GM21825 (cell line): ENCODE measurements around the gene RRAGB.
"Not testable (repeated sequence)": the region's sequence is repeated elsewhere in the genome, so short reads cannot be mapped to it uniquely, and the experiment has no call there.

ENCODE experiments used
- ATAC-seq: cut with Tn5 transposase; IDR thresholded peaks from one replicate; pipeline ENCODE4 v1.9.1; 2021; ENCODE audit warnings: mild to moderate bottlenecking, moderate library complexity; ENCODE audit not compliant: unreplicated experiment

The RRAGB gene, protein sequence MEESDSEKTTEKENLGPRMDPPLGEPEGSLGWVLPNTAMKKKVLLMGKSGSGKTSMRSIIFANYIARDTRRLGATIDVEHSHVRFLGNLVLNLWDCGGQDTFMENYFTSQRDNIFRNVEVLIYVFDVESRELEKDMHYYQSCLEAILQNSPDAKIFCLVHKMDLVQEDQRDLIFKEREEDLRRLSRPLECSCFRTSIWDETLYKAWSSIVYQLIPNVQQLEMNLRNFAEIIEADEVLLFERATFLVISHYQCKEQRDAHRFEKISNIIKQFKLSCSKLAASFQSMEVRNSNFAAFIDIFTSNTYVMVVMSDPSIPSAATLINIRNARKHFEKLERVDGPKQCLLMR

DNA sequence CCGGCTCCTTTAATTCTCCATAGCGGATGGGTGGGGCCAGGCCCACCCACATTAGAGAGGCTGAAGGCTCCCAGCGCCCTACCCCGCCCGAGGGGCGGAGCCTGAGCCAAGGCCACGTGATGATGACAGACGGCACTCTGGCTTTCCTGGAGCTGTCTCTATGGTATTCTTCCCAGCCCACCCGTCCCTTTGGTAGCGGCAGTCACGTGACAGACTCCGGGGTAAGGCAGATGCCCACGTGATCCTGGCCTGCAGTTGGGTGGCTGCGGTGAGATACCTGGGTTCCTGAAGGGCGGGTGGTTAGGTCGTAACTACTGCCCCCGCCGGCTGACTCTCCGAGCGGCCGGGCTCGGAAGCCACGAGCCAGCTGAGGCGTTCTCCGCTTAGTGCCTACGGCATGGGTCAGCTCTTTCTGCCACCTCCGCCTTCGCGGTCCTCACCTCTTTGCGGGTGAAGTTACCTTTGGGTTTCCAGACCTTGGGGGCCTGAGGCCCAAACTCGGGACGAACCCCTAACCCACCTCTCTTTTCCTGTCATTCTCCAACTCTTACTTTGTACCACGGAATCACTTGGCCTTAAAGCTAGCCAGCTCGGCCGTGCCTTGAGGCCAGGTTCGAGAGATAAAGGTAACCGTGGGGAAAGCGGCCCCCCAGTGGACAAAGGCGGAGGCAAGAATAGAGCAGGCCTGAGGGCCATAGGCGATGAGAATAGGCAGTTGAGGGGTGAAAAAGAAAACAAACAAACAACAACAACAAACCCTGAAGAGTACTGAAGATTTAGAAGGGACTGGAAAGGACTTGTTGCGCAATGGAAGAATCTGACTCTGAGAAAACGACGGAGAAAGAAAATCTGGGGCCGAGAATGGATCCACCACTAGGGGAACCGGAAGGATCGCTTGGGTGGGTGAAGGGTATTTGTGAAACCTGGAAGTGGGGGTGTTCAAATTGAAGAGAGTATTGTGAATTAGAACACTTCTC, at the start of gene RRAGB:
RRAGB (plus strand) TSS at position 229 of the 977 bp plus-strand sequence; CDS start at position 808, 579 bp downstream.
- peak; percentile 97 for ATAC-seq

DNA sequence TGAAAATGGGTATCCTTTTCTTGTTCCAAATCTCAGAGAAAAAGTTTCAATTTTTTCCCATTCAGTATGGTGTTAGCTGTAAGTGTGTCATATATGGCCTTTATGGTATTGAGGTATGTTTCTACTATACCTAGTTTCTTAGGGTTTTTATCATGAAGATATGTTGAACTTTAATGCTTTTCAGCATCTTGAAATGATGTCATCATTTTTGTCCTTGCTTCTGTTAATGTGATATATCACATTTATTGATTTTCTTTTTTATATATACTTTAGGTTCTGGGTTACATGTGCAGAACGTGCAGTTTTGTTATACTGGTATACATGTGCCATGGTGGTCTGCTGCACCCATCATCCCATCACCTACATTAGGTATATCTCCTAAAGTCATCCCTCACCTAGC, 49.5 kb upstream of the RRAGB start:
- ATAC-seq: no peak

DNA sequence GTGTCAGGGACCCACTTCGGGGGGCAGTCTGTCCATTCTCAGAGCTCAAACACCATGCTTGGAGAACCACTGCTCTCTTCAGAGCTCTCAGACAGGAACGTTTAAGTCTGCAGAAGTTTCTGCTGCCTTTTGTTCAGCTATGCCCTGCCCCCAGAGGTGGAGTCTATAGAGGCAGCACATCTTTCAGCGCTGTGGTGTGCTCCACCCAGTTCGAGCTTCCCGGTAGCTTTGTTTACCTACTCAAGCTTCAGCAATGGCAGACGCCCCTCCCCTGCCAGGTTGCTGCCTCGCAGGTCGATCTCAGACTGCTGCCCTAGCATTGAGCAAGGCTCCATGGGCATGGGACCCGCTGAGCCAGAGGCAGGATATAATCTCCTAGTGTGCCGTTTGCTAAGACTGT, 29.0 kb upstream of the RRAGB start:
- not testable (repeated sequence) for ATAC-seq

DNA sequence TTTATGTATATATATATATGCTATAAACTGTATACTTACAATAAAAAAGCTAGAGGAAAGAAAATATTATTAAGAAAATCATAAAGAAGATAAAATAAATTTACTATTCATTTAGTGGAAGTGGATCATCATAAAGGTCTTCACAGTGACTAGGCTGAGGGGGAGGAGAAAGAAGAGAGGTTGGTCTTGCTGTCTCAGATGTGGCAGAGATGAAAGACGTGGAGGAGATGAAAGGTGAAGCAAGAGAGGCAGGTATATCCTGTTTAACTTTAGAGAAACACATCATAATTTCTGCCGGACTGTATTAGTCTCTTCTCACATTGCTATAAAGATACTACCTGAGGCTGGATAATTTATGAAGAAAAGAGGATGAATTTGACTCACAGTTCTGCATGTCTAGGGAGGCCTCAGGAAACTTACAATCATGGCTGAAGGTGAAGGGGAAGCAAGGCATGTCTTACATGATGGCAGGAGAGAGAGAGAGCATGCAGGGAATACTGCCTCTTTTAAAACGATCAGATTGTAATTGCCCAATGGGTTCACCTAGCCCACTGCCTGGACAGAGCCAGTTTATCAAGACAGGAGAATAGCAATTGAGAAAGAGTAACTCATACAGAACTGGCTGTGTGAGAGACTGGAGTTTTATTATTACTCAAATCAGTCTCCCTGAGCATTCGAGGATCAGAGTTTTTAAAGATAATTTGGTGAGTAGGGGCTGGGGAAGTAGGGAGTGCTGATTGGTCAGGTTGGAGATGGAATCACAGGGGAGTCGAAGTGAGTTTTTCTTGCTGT, 22.1 kb upstream of the RRAGB start:
- ATAC-seq: no peak

DNA sequence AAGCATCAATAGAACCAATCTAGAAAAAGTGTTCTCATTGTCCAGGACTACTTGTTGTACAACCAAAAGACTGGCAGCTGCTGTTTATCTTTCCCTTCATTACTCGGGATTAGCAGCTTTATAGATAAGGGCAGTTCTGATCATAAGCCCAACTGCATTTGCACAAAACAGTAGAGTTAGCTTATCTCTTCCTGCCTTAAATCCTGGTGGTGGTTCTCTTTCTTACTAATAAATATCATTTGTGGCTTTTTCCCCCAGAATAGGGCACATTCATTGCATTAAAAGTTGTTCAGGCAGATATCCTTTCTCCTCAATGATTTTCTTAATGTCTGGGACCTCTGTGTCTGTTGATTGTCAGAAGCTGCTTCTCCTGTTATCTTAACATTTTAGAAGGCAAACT, 20.2 kb upstream of the RRAGB start:
- no peak for ATAC-seq

DNA sequence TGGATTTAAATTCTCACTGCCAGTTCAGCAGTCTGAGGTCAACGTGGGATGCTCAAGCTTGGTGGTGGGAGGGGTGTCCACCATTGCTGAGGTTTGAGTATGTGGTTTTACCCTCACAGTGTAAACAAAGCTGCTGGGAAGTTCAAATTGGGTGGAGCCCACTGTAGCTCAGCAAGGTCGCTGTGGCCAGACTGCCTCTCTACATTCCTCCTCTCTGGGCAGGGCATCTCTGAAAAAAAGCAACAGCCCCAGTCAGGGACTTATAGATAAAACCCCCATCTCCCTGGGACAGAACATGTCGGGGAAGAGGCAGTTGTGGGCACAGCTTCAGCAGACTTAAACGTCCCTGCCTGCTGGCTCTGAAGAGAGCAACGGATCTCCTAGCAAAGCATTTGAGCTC, 14.9 kb upstream of the RRAGB start:
- no peak for ATAC-seq

DNA sequence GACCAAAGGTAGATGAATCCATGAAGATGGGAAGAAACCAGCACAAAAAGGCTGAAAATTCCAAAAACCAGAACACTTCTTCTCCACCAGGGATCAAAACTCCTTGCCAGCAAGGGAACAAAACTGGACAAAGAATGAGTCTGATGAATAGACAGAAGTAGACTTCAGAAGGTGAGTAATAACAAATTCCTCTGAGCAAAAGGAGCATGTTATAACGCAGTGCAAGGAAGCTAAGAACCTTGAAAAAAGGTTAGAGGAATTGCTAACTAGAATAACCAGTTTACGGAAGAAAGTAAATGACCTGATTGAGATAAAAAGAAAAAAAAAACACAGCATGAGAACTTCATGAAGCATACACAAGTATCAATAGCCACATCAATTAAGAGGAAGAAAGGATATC, 14.1 kb upstream of the RRAGB start:
- not testable (repeated sequence) for ATAC-seq

DNA sequence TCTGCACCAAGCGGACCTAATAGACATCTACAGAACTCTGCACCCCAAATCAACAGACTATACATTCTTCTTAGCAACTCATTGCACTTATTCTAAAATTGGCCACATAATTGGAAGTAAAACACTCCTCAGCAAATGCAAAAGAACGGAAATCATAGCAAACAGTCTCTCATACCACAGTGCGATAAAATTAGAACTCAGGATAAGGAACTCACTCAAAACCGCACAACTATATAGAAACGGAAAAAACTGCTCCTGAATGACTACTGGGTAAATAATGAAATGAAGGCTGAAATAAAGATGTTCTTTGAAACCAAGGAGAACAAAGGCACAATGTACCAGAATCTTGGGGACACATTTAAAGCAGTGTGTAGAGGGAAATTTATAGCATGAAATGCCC, 12.5 kb upstream of the RRAGB start:
- ATAC-seq: not testable (repeated sequence)

DNA sequence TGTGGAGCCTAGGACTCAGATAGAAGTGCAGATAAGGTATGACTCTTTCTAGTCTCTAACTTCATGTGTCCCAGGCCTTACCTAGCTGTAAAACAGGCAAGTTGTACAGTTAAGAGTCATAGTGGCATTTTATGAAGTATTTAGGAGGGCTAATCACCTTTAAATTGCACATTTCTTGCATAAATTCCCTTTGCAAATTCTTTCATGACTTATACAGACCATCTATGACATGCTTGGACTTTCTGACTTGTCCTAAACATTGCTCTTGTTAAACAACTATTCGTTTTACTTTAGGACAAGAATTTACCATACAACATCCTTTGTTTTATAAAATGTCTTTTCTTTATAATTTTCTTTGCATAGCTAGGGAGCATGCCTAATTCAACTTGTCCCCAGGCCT, 7.8 kb upstream of the RRAGB start:
- no peak for ATAC-seq

DNA sequence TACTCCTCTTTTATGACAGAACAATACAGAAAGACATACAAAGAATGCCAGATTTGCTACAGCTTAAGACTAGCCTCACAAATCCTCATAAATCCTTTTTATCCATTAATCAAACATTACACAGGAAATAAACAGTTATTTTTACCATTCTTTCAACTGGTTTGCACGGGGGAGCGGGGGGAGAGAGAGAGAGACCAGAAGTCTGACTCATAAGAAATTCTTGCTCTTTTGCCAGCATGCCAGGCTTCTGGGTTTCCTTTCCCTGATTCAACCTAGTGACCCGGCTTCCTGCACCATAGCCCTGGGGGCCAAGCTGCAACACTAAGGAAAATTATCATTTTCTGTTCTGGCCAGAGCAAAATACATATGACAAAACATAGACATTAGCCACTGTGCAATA, 6.8 kb upstream of the RRAGB start:
- no peak for ATAC-seq

DNA sequence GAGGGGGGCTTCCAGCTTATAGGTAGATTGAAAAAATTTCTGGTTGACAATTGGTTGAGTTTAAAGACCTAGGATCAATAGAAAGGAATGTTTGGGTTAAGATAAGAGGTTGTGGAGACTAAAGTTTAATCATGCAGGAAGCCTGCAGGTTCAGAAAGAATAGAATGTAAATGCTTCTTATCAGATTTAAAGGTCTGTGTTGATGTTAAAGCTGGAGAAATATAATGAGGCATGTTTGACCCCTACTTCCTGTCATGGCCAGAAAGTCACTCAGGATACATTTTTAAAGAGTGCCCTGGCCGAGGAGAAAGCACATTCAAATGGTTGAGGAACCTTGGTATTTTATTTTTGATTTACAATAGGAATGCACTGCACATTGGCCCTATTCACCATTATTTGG, 3.9 kb upstream of the RRAGB start:
- no peak for ATAC-seq

DNA sequence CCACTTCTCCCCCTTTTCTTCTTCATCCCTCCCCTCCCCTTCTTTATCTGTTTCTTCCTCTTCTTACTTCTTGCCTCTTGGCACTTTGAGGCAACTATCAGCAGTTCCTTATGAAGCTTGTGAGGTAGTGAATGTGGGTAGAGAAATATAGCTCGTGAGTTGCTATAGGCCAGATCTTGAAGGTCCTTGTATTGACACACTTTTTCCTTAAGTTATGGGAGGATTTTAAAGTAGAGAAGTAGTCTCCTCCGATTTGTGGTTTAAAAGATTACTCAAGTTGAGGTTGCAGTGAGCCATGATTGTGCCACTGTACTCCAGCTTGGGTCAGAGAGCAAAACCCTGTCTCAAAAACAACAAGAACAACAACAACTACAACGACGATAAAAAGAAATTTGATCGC, 3.4 kb upstream of the RRAGB start:
- no peak for ATAC-seq

DNA sequence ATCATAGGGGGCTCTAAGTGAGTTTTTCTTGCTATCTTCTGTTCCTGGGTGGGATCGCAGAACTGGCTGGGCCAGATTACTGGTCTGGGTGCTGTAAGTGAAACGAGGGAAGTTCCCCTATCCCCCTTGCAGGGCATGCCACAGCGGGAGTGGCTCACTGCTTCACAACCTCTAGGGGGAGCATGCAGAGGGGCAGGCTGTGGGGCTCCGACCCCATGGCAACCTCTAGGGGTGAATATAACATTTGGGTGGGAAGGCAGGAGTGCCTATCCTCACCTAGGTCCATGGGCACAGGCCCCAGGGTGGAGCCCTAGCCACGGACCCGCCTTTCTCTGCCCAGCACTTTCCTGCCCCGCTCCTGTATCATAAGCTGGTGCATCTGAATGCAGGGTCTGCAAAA, 1.7 kb upstream of the RRAGB start:
- no peak for ATAC-seq

DNA sequence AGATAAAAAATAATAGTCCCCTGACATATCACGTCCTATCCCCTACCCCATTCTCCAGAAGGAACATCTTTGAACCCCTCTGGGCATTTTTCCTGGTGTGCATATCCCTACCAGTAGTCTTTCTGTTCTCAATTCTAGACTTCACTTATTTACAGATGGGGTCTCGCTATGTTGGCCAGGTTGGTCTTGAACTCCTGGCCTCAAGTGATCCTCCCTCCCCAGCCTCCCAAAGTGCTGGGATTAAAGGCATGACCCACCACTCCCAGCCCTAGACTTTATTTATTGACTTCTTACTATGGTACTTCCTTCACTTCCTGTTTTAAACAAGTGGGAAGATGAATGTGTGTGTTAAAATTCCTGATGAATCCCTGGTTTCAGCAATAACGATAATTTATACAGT, 612 bp upstream of the RRAGB start:
- ATAC-seq: no peak

DNA sequence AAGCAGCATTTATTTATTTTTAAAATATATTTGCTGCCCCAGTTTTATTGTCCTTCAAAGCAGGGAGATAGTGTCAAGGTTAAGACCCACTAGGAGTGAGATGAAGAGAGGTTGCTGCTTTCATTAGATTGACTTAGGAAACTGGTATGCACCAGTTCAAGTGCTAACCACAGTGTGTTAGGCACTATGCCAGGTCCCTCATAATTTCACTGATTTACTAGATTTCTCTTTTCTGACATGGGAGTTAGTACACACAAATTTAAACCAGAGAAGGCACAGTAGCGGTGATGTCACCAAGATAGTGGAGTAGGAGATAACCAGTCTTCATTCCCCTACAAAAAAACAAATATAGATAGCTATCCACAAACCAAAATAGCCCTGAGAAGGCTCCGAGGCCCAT, 14.3 kb downstream of the RRAGB start:
- no peak for ATAC-seq

DNA sequence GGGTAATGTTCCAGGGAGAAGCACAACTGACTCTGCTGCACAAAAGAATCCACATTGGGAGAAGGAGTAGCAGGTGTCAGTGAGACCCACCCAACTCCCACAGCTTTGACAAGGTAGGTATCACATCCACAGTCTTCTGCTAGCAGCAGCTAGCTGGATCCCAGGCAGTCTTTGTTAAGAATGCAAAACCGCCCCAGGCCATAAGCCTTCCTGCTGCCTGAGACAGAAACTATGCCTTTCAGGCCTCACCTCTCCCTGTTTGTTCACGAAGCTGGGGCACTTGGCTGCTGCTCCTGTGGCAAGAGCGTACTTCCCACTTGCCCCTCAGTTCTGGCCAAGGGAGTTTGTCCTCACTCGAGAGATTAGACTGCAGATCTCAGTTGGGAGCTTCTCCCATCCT, 21.4 kb downstream of the RRAGB start:
- no peak for ATAC-seq

DNA sequence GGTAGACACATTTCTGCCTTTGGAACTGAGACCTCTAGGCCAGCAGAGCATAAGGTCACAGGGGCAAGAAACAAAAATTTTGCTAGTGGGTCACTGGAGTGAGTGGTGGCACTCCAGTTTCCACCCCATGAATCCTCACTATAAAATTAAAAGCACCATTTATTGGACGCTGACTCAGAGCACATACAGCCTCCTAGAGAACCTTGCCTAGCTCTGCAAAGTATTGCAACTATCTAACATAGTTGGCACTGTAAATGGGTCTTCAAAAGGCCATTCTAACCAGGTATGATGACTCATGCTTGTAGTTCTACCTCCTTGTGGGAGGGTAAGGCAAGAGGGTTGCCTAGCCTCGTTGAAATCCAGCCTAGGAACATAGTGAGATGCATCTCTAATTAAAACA, 25.1 kb downstream of the RRAGB start:
- ATAC-seq: no peak

DNA sequence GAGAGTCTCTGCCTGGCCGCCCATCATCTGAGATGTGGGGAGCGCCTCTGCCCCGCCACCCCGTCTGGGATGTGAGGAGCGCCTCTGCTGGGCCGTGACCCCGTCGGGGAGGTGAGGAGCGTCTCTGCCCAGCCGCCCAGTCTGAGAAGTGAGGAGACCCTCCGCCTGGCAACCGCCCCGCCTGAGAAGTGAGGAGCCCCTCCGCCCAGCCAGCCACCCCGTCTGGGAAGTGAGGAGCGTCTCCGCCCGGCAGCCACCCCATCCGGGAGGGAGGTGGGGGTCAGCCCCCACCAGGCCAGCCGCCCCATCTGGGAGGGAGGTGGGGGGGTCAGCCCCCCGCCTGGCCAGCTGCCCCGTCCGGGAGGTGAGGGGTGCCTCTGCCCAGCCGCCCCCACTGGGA, 30.9 kb downstream of the RRAGB start:
- not testable (repeated sequence) for ATAC-seq

DNA sequence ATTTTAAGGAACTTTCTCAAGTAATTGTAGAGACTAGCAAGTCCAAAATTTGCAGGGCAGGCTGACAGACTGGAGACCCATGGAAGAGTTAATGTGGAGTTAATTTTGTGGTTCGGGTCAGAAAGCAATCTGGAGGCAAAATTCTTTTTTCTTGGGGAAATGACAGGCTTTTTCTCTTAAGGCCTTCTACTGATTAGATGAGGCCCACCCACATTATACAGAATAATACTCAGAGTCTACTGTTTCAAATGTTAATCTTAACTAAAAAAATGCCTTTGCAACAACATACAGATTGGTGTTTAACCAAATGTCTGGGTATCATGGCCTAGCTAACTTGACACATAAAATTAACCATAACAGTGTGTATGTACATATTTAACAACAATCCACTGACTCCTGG, 32.7 kb downstream of the RRAGB start:
- ATAC-seq: no peak

DNA sequence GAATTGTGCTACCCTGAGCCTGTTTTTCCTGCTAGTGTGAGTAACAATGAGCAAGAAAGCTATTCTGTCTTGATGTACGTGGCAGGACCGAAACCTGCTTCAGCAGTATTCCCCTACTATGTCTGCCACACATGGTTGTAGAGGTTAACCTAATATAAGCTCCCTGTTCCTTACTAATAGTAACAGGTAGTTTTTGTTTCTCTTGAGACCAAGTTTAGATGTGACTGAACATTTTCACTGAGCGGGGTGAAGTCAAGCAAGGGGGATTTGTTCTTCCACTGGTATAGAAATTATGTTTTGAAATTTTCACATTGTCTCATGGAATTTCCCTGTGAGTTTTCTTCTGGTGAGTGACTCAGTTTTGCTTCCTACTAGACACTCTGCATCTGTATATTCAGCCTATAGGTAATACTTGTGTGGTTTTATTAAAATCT, 37.3 kb downstream of the RRAGB start:
- ATAC-seq: peak; percentile 83

DNA sequence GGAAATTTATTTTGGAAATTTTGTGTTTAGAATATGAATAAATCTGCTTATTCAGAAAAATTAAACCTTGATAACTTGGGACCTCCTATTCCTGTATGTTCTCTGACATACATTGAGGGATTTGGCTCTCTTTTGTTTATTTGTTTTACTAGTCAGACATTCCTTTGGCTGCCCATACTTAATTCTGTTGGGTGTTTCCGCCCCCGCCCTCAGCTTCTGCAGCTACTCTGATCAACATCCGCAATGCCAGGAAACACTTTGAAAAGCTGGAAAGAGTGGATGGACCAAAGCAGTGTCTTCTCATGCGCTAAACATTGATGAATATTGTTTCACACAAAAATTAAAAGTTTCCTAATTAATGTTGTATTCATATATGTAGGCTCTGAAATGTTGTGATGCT, 40.5 kb downstream of the RRAGB start:
- no peak for ATAC-seq
